ENCODE results near the gene CSNK1G2.

The CSNK1G2 gene

GRCh38 chr19:2027361-2027760, 86.4 kb downstream of the CSNK1G2 start:
- DNase-seq = no peak
